ENCODE results near the gene PLEKHD1. TPM values are rescaled to one million over a fixed set of nuclear protein-coding genes. Genes with fewer than 3 reads are reported as not detected.

The PLEKHD1 gene
- total RNA-seq, 1 experiment from 2014 or later: 0.37 TPM

DNA sequence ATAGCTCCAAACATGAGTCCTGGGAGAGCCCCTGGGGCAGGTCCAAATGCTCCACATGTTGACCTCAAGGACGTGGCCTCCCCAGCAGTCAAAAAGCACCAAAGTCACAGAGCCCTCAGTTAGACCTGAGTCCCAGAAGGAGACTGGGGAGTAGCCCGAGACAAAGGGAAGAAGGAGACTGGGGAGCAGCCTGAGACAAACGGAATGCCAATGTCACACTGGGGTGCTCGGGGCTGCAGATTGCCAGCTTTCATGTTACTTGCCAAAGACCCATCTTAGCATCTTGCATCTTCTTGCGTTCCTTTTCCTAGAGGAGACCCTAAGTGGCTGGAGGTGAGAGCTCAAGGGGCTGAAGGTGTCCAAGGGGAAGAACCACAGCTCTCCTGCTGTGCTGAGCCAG lies 14.9 kb downstream of the PLEKHD1 start:
- intact Hi-C loops (cut with micrococcal nuclease; ENCODE audit: unreplicated experiment): no loop called here
- H3K9me3 ChIP-seq (ENCODE audit: low read depth, low read length, poor library complexity, severe bottlenecking): no peaks in the 10 kb centered on the region
- ChIA-PET POLR2A (ENCODE audit: low non-redundant PET) (no interaction called here), CTCF (no interaction called here)
- H3K36me3 ChIP-seq (ENCODE audit: insufficient read depth, low read length, poor library complexity, severe bottlenecking): no peaks in the 10 kb centered on the region
- no peak for DNase-seq (ENCODE audit: low spot score)
- peaks cover 7% of the 10 kb centered on the region for H3K4me1 ChIP-seq (ENCODE audit: insufficient read depth, low read length, poor library complexity, severe bottlenecking)
- H3K27me3 ChIP-seq (replicated peaks; ENCODE audit: insufficient read depth, low read depth, low read length, poor library complexity): no peaks in the 10 kb centered on the region
- H3K4me3 ChIP-seq (ENCODE audit: low read depth, low read length, poor library complexity, severe bottlenecking): no peak overlapping the region
- TF ChIP-seq EZH2 (IDR thresholded peaks at IDR 0.05; ENCODE audit: borderline replicate concordance, low read depth, low read length, poor library complexity, severe bottlenecking): no peak
- no peak for TF ChIP-seq CTCF (conservative IDR thresholded peaks at IDR 0.05; ENCODE audit: low read depth, low read length)
- no TSS peak for BruUV-seq (replicated peaks)
- H3K27ac ChIP-seq (ENCODE audit: low read depth, low read length, poor library complexity, severe bottlenecking): no peak overlapping the region

- peaks cover 7% of the 10 kb centered on the region for H3K4me1 ChIP-seq (ENCODE audit: insufficient read depth, low read length, poor library complexity, severe bottlenecking)
- DNase-seq (ENCODE audit: low spot score): no peak
- no TSS peak for BruUV-seq (replicated peaks)
- no peaks in the 10 kb centered on the region for H3K9me3 ChIP-seq (ENCODE audit: low read depth, low read length, poor library complexity, severe bottlenecking)
- ChIA-PET POLR2A (ENCODE audit: low non-redundant PET) (no interaction called here), CTCF (no interaction called here)
- TF ChIP-seq CTCF (conservative IDR thresholded peaks at IDR 0.05; ENCODE audit: low read depth, low read length) (no peak), EZH2 (IDR thresholded peaks at IDR 0.05; ENCODE audit: borderline replicate concordance, low read depth, low read length, poor library complexity, severe bottlenecking) (no peak)
- no peaks in the 10 kb centered on the region for H3K36me3 ChIP-seq (ENCODE audit: insufficient read depth, low read length, poor library complexity, severe bottlenecking)
- intact Hi-C loops (cut with micrococcal nuclease; ENCODE audit: unreplicated experiment): no loop called here
- no peaks in the 10 kb centered on the region for H3K27me3 ChIP-seq (replicated peaks; ENCODE audit: insufficient read depth, low read depth, low read length, poor library complexity)
- H3K4me3 ChIP-seq (ENCODE audit: low read depth, low read length, poor library complexity, severe bottlenecking): no peak overlapping the region
- no peak overlapping the region for H3K27ac ChIP-seq (ENCODE audit: low read depth, low read length, poor library complexity, severe bottlenecking)
Observed at GRCh38 chr14:69500096-69500495, 15.6 kb downstream of the PLEKHD1 start.

GRCh38 chr14:69500736-69501135 lies 16.2 kb downstream of the PLEKHD1 start:
- no peak for DNase-seq (ENCODE audit: low spot score)
- intact Hi-C loops (cut with micrococcal nuclease; ENCODE audit: unreplicated experiment): no loop called here
- no peaks in the 10 kb centered on the region for H3K9me3 ChIP-seq (ENCODE audit: low read depth, low read length, poor library complexity, severe bottlenecking)
- CTCF ChIA-PET: no interaction called here
- no peak overlapping the region for H3K27ac ChIP-seq (ENCODE audit: low read depth, low read length, poor library complexity, severe bottlenecking)
- POLR2A ChIA-PET (ENCODE audit: low non-redundant PET): no interaction called here
- H3K27me3 ChIP-seq (replicated peaks; ENCODE audit: insufficient read depth, low read depth, low read length, poor library complexity): no peaks in the 10 kb centered on the region
- TF ChIP-seq CTCF (conservative IDR thresholded peaks at IDR 0.05; ENCODE audit: low read depth, low read length): no peak
- no peak for TF ChIP-seq EZH2 (IDR thresholded peaks at IDR 0.05; ENCODE audit: borderline replicate concordance, low read depth, low read length, poor library complexity, severe bottlenecking)
- H3K36me3 ChIP-seq (ENCODE audit: insufficient read depth, low read length, poor library complexity, severe bottlenecking): no peaks in the 10 kb centered on the region
- peaks cover 7% of the 10 kb centered on the region for H3K4me1 ChIP-seq (ENCODE audit: insufficient read depth, low read length, poor library complexity, severe bottlenecking)
- BruUV-seq (replicated peaks): no TSS peak
- H3K4me3 ChIP-seq (ENCODE audit: low read depth, low read length, poor library complexity, severe bottlenecking): no peak overlapping the region
